MCF 10A (cell line): ENCODE results near the gene NELL1. TPM values are rescaled to one million over a fixed set of nuclear protein-coding genes. Genes with fewer than 3 reads are reported as not detected.

Experiments
- BruUV-seq: library from RNA; stranded (reverse); fragments of 400-500 nt; replicated peaks from 2 replicates; lab custom pipeline; 2021; lab: Mats Ljungman, UMichigan
- CTCF ChIA-PET: fragments of 300-600 bp; sonication (Branson Sonifier 250); formaldehyde crosslinking; extraction: SDS; loops from one replicate; lab custom pipeline; 2021; ENCODE audit warnings: antibody characterized with exemption, inconsistent platforms; lab: Yijun Ruan, JAX
- POLR2A ChIA-PET: fragments of 300-600, 350-650 bp; sonication (Branson Sonifier 250); formaldehyde crosslinking; extraction: SDS; loops from one replicate; lab custom pipeline; 2020; ENCODE audit warnings: antibody characterized with exemption, inconsistent platforms; lab: Yijun Ruan, JAX
- DNase-seq: peaks from one replicate; pipeline ENCODE4 v3.0.0-alpha.2; 2018; ENCODE audit not compliant: unreplicated experiment
- H3K27ac Mint-ChIP-seq: one replicate; pipeline ENCODE4 v1.8.0; 2022; ENCODE audit warnings: mild to moderate bottlenecking, low read depth, mixed read lengths; ENCODE audit not compliant: unreplicated experiment
- H3K27me3 Mint-ChIP-seq: one replicate; pipeline ENCODE4 v1.8.0; 2022; ENCODE audit warnings: mixed read lengths; ENCODE audit not compliant: insufficient read depth, unreplicated experiment
- H3K36me3 Mint-ChIP-seq: one replicate; pipeline ENCODE4 v1.8.0; 2022; ENCODE audit warnings: mild to moderate bottlenecking, moderate library complexity, mixed read lengths; ENCODE audit not compliant: insufficient read depth, unreplicated experiment
- H3K4me1 Mint-ChIP-seq: one replicate; pipeline ENCODE4 v1.8.0; 2022; ENCODE audit warnings: mixed read lengths; ENCODE audit not compliant: insufficient read depth, unreplicated experiment
- H3K4me3 Mint-ChIP-seq: one replicate; pipeline ENCODE4 v1.8.0; 2022; ENCODE audit warnings: mild to moderate bottlenecking, moderate library complexity, mixed read lengths; ENCODE audit not compliant: unreplicated experiment
- H3K9me3 Mint-ChIP-seq: one replicate; pipeline ENCODE4 v1.8.0; 2022; ENCODE audit warnings: mixed read lengths; ENCODE audit not compliant: unreplicated experiment
- intact Hi-C: fragments of 100-400 bp; cut with micrococcal nuclease; formaldehyde crosslinking; loops from 2 replicates; pipeline ENCODE4 v1.14.1; 2022
- total RNA-seq: library from RNA; stranded (reverse); gene quantifications from 2 replicates; pipeline ENCODE4 v1.2.3, GENCODE V29; 2022
- TF ChIP-seq, protein P1 (sequence below): fragments of 200-600 bp; IDR thresholded peaks from one replicate; pipeline ENCODE4 v1.8.0; 2022; ENCODE audit warnings: antibody characterized with exemption, mild to moderate bottlenecking; ENCODE audit not compliant: unreplicated experiment

The NELL1 gene
- total RNA-seq, 1 experiment from 2014 or later = not detected

DNA sequence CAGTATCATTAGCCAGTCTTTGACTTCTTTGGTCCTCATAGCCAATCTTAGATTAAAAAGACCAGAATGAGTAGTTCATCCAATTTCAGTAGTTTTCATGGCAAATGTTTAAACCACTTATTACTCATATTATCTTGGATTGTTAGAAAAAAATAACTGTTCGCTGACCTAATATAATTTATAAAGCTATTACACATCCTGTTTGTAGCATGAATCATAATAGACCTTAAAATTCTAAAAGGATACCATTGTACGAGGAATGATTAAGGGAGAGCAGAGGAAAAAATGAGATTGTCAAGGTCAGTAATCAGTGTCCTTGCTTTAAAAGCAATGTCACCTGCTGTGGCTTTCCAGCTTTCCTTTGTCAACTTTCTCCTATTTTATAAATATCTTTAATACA, 371.2 kb downstream of the NELL1 start:
- no peaks in the 10 kb centered on the region for H3K36me3 Mint-ChIP-seq
- ChIA-PET POLR2A (no interaction called here), CTCF (no interaction called here)
- no peaks in the 10 kb centered on the region for H3K4me1 Mint-ChIP-seq
- intact Hi-C loops = no loop called here
- TF ChIP-seq, protein P1, sequence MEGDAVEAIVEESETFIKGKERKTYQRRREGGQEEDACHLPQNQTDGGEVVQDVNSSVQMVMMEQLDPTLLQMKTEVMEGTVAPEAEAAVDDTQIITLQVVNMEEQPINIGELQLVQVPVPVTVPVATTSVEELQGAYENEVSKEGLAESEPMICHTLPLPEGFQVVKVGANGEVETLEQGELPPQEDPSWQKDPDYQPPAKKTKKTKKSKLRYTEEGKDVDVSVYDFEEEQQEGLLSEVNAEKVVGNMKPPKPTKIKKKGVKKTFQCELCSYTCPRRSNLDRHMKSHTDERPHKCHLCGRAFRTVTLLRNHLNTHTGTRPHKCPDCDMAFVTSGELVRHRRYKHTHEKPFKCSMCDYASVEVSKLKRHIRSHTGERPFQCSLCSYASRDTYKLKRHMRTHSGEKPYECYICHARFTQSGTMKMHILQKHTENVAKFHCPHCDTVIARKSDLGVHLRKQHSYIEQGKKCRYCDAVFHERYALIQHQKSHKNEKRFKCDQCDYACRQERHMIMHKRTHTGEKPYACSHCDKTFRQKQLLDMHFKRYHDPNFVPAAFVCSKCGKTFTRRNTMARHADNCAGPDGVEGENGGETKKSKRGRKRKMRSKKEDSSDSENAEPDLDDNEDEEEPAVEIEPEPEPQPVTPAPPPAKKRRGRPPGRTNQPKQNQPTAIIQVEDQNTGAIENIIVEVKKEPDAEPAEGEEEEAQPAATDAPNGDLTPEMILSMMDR = no peak
- no TSS peak for BruUV-seq
- no peaks in the 10 kb centered on the region for H3K27me3 Mint-ChIP-seq
- no peak for DNase-seq
- peaks cover 17% of the 10 kb centered on the region for H3K9me3 Mint-ChIP-seq
- no peak overlapping the region for H3K4me3 Mint-ChIP-seq
- H3K27ac Mint-ChIP-seq = no peak overlapping the region

DNA sequence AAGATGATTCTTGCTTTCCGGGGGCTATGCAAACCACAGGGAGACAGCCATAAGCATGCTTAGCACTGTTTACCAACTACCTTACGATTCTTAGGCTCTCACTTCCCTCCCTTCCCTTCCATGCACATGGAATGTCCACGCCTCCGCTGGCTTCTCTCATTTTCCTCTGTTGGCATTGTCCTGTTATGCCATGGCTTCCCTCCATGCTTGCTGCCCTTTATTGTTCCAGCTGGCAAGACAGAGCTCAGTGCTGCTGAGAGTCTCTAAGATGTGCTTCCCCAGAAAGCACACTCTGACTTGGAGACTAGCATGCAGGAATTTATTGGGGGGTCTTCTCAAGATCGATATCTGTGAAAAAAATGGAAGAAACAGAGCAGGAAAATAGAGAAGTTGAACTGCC, 379.2 kb downstream of the NELL1 start:
- DNase-seq = no peak
- POLR2A ChIA-PET = no interaction called here
- intact Hi-C loops = no loop called here
- Mint-ChIP-seq H3K9me3 (peaks cover 20% of the 10 kb centered on the region), H3K27me3 (no peaks in the 10 kb centered on the region), H3K4me1 (no peaks in the 10 kb centered on the region), H3K36me3 (no peaks in the 10 kb centered on the region), H3K27ac (no peak overlapping the region), H3K4me3 (no peak overlapping the region)
- CTCF ChIA-PET = interaction anchor here (0.6 kb wide), 1 partner anchor 28 kb away, joined by 4 read pairs; no protein-coding TSS in a partner anchor
- TF ChIP-seq, protein P1 = no peak
- no TSS peak for BruUV-seq

DNA sequence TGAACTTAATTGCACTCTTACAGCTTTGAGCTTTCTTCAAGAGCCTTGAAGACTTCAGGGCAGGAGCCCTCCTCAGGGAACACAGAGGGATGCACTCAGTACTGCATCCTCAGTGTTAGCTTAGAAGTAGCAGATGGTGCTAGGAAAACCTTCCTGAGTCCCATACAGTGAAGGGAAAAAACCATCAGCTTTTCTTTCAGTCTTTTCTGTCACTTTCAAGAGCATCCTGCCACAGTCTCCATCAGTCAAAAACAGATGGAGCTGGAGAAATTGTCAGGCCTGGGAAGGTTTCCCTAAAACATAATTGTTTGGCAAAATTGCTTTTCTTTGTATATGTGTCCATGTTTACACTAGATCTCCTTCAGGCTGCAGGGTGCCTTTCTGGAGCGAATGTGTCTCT, 384.1 kb downstream of the NELL1 start:
- CTCF ChIA-PET = no interaction called here
- TF ChIP-seq, protein P1 = no peak

DNA sequence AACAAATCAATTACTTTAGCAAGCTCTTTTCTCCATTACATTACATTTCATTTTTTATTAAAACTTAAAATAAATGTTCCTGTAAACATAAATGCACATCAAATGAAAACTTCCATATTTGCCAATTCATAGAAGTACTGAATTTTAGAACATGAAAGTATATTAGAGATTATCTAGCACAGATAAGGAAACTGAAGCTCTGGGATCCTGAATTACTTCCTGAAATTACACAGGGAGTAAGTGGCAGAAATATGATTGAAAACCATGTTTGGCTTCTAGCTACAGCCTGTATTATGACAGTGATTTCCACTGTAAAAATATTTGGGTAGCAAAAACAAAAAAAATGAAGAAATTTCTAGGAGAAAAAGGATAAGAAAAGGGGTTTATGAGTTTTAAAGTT, 387.3 kb downstream of the NELL1 start:
- no peak for DNase-seq
- TF ChIP-seq, protein P1 = no peak
- Mint-ChIP-seq H3K4me3 (no peak overlapping the region), H3K27ac (no peak overlapping the region), H3K36me3 (no peaks in the 10 kb centered on the region), H3K4me1 (no peaks in the 10 kb centered on the region), H3K27me3 (no peaks in the 10 kb centered on the region), H3K9me3 (peaks cover 24% of the 10 kb centered on the region)
- BruUV-seq = no TSS peak
- ChIA-PET CTCF (no interaction called here), POLR2A (no interaction called here)
- intact Hi-C loops = no loop called here

More for the DNA sequence above, 384.1 kb downstream of the NELL1 start:
- H3K27ac Mint-ChIP-seq = no peak overlapping the region
- peaks cover 18% of the 10 kb centered on the region for H3K9me3 Mint-ChIP-seq
- H3K27me3 Mint-ChIP-seq = no peaks in the 10 kb centered on the region
- DNase-seq = no peak
- H3K36me3 Mint-ChIP-seq = no peaks in the 10 kb centered on the region
- POLR2A ChIA-PET = no interaction called here
- BruUV-seq = no TSS peak
- intact Hi-C loops = no loop called here
- H3K4me3 Mint-ChIP-seq = no peak overlapping the region
- H3K4me1 Mint-ChIP-seq = no peaks in the 10 kb centered on the region
